ENCODE data around the gene PTPA.
"Not testable (repeated sequence)": the region's sequence is repeated elsewhere in the genome, so short reads cannot be mapped to it uniquely, and the experiment has no call there.

PTPA gene

GRCh38 chr9:129161534-129161837, 50.3 kb downstream of the PTPA start:
- no peak for DNase-seq

DNA sequence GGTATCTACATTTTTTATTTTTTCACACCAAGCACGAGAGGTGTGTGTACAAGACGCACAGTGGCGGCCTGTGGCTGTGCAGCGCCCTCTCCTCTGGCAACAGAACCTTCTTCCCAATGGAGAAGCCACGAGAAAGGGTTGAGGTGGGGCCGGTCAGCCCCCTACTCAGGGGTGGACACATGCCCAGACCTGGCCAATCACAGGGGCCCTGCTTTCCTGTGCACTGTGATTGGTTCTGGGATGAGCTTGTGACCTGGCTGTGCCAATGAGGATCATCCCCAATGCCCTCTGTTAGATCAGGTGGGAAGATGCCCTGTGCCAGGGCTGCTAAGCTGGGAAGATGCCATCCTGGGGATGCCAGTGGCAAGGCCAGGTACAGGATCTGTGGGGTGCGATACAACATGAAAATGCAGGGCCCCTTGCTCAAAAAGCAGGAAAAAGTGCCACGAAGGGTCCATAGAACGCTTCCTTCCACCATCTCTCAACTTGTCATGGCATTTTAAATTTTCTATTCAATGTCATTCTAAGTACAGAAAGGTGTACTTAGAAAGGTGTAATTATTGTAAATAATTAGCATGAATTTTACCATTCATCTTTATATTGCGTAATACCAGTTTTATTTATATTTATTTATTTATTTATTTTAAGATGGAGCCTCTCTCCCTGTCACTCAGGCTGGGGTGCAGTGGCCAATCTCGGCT, 51.4 kb downstream of the PTPA start:
- DNase-seq: no peak

DNA sequence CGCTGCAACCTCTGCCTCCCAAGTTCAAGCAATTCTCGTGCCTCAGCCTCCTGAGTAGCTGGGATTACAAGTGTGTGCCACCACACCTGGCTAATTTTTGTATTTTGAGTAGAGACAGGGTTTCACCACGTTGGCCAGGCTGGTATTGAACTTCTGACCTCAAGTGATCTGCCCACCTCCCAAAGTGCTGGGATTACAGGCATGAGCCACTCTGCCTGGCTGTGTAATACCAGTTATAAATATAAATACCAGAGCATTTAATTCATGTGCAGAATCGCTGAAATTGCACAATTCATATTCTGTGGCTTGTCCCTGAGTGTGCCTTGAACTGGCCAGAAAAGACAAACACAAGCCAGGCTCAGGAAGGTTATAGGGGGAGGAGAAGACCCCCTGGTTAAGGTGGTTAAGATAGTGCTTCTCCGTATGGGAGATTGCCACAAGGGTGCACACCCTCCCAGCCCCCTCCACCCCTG, 52.0 kb downstream of the PTPA start:
- not testable (repeated sequence) for DNase-seq

GRCh38 chr9:129163753-129164152, 52.5 kb downstream of the PTPA start:
- DNase-seq: no peak

DNA sequence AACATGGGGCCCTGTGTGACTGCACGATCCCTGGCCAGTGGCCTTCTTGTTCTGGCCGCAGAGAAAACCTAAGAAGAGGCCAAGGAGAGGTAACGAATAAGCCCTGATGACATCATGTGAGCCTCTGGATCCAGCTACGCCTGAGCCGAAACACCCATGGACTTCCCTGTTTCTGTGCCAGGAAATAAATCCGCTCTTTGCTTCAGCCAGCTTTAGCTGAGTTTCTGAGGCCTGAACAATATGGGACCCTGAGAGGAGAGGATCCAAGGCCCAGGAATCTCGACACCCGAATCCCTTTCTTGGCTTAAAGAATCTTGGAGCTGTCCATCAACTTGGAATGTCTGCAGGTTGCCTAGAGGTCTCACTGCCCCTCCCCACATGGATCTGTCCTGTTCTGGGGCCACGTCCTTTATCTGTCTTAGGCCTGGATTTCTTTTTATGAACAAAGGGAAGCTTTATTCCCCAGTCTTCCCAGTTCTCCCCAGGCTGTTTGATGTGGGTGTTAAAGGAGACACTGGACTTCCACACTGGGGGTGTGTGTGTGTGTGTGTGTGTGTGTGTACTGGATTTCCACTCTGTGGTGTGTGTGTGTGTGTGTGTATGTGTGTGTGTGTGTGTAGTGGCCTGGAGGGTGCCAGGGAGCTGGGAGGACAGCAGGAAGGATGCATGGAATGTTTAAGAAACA, 53.2 kb downstream of the PTPA start:
- no peak for DNase-seq

DNA sequence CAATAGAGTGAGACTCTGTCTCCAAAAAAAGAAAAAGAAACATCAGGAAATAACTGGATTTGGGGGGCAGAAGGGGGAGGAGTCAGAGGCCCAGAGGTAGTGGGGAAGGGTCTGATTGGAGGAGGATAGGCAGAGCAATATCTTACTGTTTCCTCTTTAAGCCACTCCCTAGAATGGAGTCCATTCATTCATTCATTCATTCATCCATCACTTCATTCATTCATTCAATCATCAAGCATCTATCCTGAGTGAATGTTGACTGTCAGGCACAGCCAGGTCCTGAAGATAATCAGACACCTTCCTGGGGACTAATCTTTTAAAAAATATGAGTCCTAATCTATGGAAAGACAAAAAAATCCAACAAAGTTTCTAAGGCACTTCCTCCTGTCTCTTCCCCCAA, 54.0 kb downstream of the PTPA start:
- no peak for DNase-seq

DNA sequence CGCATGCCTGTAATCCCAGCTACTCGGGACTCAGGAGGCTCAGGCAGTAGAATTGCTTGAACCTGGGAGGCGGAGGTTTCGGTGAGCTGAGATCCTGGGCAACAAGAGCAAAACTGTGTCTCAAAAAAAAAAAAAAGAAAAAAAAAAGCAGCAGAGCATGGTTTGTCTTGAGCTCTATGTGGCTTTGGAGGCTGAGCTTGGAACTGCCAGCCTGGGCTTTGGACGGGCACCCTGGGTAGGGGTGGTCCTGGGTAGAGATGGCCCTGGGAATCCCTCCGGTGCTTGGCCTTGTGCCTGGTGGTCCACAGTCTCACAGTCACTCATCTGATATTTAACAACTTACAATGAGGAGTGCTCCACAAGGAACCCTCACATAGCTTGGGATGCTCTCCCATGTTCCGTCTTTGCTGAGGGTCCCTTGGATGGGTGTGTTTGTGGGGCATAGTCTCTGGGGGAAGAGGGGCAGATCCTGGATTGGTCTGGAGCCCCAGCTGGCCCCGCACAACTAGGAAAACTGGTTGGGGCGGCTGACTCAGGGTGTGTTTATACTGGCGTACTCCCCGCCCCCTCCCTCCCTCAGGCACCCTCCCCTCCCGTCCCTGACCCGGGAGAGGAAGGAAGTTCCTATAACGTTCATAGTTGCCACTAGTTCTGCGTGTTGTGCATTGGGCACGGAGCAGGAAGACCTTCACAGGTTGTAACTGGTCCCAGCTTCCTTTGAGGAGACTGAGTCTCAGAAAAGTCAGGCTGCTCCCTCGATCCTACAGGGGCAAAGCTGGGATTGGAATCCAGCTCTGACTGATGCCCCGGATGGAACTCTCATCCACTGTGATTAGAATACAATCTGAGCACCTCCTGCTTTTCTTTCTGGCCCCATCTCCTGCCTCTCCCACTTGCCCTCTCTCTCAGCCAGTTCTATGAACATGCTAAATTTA, 55.7 kb downstream of the PTPA start:
- no peak for DNase-seq

DNA sequence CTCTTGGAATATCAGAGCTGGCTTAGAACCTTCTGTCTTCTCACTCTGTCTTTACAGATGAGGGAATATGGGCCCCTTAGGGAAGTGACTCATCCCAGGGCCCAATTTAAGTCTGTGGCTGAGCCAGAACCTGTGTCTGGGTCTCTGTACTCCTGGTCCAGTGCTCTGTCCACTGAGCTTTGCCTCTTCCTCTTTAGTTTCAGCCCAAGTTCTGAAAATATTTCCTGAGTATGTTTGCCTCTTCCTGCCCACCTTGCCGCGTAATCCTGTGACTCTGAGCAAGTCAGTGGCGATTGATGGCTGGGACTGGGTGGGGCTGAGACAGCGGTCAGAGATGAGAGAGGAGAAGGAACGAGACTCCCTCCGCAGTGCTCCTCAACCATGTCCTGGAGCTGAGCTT, 59.0 kb downstream of the PTPA start:
- DNase-seq: no peak

GRCh38 chr9:129171993-129172751, 61.0 kb downstream of the PTPA start:
- DNase-seq: no peak

- no peak for DNase-seq
Observed at GRCh38 chr9:129172816-129173215, 61.6 kb downstream of the PTPA start.

DNA sequence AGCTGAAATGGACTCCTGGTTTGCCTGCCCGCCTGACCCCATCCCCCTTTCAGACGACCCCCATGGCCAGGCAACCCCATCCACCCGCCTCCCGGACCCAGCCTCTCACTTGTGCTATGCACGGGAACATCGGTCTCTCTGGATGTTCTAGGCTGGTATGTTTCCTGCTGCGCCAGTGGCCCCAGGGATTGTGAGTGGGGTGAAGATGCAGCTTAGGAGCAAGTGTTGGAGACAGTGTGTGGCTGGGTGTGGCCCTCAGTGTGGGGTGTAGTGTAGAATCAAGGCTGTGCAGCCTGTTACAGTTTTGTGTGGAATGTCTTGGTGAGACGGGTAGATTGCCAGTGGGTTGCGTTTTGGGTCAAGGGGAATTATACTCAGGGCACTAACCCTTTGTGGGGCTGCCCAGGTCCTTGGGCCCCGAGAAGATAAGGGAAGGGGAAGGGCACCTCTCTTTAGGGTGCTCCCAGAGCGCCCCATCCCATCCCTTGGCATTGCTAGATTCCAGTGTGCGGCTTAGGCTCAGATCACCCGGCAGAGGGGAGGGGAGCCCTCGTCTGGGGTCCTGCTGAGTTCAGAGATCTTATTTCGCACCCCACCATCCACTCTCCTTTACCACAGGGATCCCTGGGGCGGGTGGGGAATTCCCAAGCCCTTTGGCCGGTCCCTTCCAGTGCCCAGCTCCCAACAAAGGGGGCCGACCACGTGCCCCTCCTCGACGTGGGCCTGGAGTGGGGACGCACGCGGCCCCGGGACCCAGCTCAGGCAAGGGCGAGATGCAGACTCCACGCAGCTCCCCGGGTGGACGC, 62.3 kb downstream of the PTPA start:
- DNase-seq: no peak

- peak; percentile 51 for DNase-seq
Observed at GRCh38 chr9:129174102-129174723, 63.0 kb downstream of the PTPA start.

GRCh38 chr9:129174724-129175514, 63.7 kb downstream of the PTPA start:
- DNase-seq: no peak

DNA sequence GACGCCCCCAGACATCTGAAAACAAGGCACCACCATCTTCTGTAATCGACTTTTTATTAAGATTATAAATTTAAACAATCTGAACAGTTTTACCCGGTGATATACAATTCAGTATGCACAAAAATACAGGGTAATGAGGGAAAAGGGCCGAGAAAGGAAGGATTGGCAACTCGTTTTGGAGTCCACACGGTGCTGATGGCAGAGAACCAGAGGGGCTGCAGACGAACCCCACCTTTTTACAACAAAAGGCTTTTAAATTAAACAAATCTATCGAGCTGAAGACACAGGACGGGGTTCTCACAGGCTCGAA, 64.3 kb downstream of the PTPA start:
- no peak for DNase-seq

- DNase-seq: no peak
Observed at GRCh38 chr9:129175825-129176633, 64.8 kb downstream of the PTPA start.

DNA sequence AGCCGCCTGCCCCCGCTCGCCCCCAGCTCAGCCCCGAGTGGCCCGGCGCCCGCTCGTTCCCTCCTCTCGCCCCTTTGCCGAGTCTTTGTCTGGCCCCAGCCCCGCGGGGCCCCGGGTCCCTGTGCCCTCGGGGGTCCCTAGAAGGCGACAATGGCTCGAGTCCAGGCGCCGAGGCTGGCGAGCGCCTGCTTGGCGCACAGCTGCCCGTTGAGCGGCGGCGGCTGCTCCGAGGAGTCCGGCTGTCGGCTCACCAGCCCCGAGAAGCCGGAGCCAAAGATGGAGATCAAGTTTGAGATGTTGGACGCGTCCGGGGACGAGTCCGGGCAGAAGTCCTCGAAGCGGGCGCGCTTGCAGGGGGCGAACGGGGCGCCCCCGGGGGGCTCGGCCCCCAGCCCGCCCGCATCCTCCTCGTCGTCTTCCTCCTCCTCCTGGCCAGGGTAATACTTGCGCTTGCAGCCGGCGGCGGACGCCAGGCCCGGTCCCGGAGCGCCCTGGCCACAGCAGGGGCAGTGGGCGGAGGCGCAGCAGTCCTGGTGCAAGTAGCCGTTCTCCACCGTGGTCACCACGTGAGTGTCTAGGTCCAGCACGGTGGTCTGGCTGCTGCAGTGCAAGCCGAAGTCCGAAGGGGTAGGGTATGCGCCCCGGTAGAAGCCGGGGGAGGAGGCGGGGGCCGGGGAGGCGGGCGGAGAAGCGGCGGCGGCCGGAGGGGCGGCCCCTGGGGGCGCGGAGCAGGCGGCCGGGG, 65.7 kb downstream of the PTPA start:
- no peak for DNase-seq

GRCh38 chr9:129177443-129177790, 66.2 kb downstream of the PTPA start:
- DNase-seq: no peak

DNA sequence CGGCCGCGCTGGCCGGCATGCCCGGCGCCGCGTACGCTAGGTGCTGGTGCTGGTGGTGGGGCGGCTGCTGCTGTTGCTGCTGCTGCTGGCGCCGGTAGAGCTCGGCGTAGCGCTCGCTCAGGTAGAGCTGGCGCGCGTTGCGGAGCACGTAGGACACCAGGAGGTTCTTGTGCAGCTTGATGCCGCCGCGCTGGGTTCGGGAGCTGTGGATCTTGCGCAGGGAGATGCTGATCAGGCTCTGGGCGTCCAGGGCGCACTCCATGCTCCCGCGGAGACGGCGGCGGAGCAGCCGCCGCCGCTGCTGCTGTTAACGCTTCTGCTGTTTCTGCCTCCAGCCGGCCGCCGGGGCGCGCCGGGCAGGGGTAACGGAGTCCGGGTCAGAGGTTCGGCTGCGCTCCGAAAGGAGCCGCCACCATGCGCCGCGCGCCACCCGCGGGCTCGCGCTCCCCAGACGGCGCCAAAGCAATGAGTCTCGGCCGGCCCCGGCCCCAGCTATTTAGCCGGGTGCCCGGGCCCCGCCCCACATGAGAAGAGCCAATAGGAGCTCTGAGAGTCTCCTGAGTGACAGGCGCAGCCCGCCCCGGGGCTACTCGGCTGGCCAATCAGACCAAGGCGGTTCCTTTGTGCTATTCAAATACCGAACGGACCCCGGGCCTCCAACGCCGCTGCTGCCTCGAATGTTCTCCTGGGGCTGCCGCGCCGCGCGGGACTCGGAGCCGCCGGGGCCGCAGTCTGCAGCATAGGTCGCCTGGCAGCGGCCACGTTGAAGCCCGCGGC, 66.8 kb downstream of the PTPA start, which contains the start of gene IER5L:
IER5L (minus strand) TSS at position 471 of the 777 bp plus-strand sequence; CDS start at position 262, 209 bp downstream.
- peak; percentile 73 for DNase-seq
